ENCODE data around the gene ZC3HAV1.

DNA sequence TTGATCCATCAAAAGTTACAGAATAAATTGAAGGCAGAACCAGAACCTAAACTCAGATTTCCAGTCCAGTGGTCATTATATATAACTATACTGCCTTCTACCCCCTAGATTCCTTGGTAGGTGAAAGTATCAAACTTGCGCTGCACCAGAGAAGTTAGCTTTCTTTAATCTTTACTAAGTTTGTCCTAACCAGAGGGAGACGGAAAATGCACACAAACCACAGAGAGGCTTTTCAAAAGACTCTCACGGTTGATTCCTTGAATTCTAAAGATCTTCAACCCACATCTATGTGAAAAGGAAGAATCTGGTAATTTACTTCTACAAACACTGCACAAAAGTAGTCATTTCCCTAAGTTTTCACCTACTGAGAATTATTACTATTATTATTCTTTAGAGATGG, 110.1 kb downstream of the ZC3HAV1 start:
- no peak for TF ChIP-seq CTCF (IDR thresholded peaks at IDR 0.05; ENCODE audit: low read length)
- no peak for TF ChIP-seq EZH2 (optimal IDR thresholded peaks at IDR 0.05; ENCODE audit: low read depth, low read length)
- TF ChIP-seq EZH2phosphoT487 (IDR thresholded peaks at IDR 0.05; ENCODE audit: low read length): no peak

Measured in MM.1S (cell line).